Activated T-cell treated with anti-CD3 and anti-CD28 coated beads for 48 hours (primary cell): Measurements from ENCODE around the gene PPFIBP2.
"Not testable (repeated sequence)": the region's sequence is repeated elsewhere in the genome, so short reads cannot be mapped to it uniquely, and the experiment has no call there.

ENCODE experiments used
- DNase-seq: peaks from one replicate; pipeline ENCODE4 v3.0.0-alpha.2; 2020; ENCODE audit warnings: low read depth

PPFIBP2 gene

DNA sequence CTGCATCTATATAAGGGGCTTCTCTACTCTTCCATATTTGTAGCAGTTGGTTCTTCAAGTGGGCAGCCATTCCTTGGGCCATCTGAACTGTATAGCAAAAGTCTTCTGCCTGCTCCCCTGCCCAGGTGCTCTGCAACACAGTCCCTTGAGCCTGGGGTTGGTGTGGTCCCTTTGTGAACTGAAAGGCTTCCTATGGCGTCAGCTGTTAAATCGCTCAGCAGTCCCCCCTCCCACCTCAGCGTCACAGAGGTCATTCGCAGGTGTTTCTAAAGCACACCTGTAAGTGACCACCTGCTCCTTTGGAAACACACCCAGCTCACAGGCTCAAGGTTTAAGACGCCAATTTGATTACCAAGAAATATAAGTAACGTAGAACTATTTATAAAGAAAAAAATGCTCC is 122.6 kb downstream of the PPFIBP2 start:
- no peak for DNase-seq

GRCh38 chr11:7637447-7638157 is 123.8 kb downstream of the PPFIBP2 start:
- no peak for DNase-seq

- no peak for DNase-seq
These were observed 125.2 kb downstream of the PPFIBP2 start for GRCh38 chr11:7638710-7639642.

GRCh38 chr11:7639643-7640025 is 125.8 kb downstream of the PPFIBP2 start:
- DNase-seq = no peak

DNA sequence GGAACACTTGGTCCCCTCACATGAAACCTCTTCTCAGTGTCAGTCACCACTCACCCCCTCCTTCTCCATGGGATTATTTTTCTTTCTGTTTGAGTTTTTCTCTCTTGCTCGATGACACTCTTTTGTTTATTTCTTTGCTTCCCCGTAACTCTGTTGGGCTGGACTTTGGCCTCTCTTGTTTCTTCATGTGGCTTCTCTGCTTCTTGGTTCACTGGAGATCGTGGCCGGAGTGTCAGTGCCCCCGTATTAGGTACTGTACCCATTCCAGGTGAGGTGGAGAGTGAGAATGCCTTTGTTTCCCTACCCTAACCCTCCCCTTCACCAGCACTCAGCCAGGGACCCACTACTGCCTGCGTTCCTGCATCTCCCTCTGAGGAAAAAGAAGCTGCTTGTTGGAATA is 127.0 kb downstream of the PPFIBP2 start:
- no peak for DNase-seq

GRCh38 chr11:7642747-7643146 is 128.9 kb downstream of the PPFIBP2 start:
- no peak for DNase-seq

DNA sequence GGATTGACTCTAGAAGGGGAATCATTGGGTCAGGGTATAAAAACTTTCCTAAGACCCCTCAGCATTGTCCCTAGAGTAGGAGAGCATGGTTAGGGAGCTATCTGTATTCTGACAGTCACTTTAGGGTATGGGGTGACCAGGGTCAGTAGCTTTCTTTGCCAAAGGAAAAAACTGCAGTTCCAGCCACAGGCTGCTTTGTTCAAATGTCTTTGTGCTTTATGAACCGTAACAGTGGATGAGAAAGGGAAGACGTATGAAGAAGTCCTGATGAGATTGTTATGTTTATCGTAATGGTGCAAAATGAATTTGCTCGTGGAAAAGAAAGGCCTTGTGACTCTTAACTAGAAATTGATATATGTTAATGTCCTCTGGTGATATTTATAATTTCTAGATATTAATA is 129.5 kb downstream of the PPFIBP2 start:
- no peak for DNase-seq

- no peak for DNase-seq
These were observed 131.4 kb downstream of the PPFIBP2 start for GRCh38 chr11:7645206-7645605.

GRCh38 chr11:7646866-7647265 is 133.1 kb downstream of the PPFIBP2 start:
- no peak for DNase-seq

DNA sequence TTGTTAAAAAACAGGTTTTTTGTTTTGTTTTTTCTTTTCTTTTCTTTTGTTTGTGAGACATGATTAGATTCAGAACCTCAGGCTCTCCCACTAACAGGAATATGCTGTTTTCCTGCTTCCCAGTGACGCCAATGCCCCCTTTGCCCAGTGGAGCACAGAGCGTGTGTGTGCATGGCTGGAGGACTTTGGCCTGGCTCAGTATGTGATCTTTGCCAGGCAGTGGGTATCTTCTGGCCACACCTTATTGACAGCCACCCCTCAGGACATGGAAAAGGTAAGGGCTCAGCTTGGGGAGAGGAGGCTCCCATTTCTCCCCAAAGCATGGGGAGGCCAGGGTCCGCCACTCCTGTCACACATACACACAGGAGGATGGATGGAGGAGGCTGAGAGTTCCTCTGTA is 134.5 kb downstream of the PPFIBP2 start:
- no peak for DNase-seq

DNA sequence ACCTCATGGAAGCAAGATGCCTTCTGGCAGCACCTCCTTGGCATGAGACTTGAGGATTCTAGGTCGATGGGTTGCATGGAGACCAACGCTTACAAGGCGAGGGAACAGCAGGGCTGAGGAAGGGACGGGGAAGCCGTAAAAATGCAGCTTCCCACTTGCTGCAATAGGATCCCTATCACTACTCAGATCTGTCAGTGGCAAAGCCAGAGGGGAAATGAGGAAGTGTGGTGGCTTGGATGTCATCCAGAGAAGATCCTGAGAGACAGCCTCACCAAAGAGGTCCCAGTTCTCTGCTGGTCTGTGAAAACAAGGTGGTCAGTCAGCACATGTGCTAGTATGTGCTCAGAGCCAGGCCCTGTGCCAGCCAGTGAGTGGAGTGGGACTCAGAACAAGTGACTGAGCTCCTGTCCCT is 137.3 kb downstream of the PPFIBP2 start:
- DNase-seq = no peak

GRCh38 chr11:7651700-7652099 is 137.9 kb downstream of the PPFIBP2 start:
- DNase-seq = no peak

GRCh38 chr11:7654195-7654705 is 140.5 kb downstream of the PPFIBP2 start:
- no peak for DNase-seq

GRCh38 chr11:7655253-7656217 is 141.7 kb downstream of the PPFIBP2 start:
- no peak for DNase-seq

DNA sequence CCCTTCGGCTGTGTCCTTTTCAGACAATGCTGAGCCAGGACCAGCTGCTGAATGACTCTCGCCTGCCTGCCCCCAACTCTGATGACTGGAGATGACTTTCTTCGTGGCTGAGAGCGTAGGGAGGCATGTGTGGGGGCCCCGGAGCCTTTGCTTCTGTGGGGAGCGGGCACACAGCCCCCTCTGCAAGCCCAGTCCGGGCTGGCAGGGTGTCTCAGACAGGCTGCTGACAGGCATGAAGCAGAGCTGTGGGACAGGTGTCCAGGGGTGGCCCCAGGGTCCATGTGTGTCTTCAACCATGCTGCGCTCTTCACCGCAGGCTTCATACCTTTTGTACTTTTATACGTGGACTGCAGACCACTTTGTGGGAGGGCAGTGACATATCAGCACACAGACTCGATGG is 142.9 kb downstream of the PPFIBP2 start:
- no peak for DNase-seq

- no peak for DNase-seq
These were observed 143.7 kb downstream of the PPFIBP2 start for GRCh38 chr11:7657306-7658025.

- not testable (repeated sequence) for DNase-seq
These were observed 149.7 kb downstream of the PPFIBP2 start for GRCh38 chr11:7663531-7663930.

GRCh38 chr11:7664867-7665266 is 151.1 kb downstream of the PPFIBP2 start:
- no peak for DNase-seq

- DNase-seq = peak; percentile 74
These were observed 151.9 kb downstream of the PPFIBP2 start for GRCh38 chr11:7665473-7666291.

- no peak for DNase-seq
These were observed 152.6 kb downstream of the PPFIBP2 start for GRCh38 chr11:7666292-7666866.
